Tibial nerve (tissue), 4 donors: Measurements from ENCODE around the gene GRIFIN. TPM values are rescaled to one million over a fixed set of nuclear protein-coding genes. Genes with fewer than 3 reads are reported as not detected.

ENCODE experiments used
- DNase-seq, 2 donors: peaks; one replicate each; pipeline ENCODE4 v3.0.0-alpha.2; 2019; ENCODE audit warnings: low spot score in 2 of 2
- H3K27ac ChIP-seq, 4 donors: fragments of 200-600 bp; sonication (generic) in 3 of 4; one replicate each; pipeline ENCODE4 v1.5.1; 2017 to 2019; ENCODE audit warnings: mild to moderate bottlenecking in 1 of 4
- H3K27me3 ChIP-seq, 2 donors: fragments of 200-600 bp; sonication (generic) in 1 of 2; one replicate each; pipeline versions ENCODE4 v1.5.1 to v1.6.0; 2017 to 2019
- H3K36me3 ChIP-seq, 3 donors: fragments of 200-600 bp; sonication (generic); one replicate each; pipeline ENCODE4 v1.5.1; 2018 to 2019
- H3K4me1 ChIP-seq, 4 donors: fragments of 200-600 bp; sonication (generic) in 3 of 4; one replicate each; pipeline ENCODE4 v1.5.1; 2017 to 2019
- H3K4me3 ChIP-seq, 4 donors: fragments of 200-600 bp; sonication (generic) in 3 of 4; one replicate each; pipeline ENCODE4 v1.5.1; 2017 to 2019; ENCODE audit warnings: mild to moderate bottlenecking in 1 of 4, moderate library complexity in 1 of 4
- H3K9me3 ChIP-seq, 4 donors: fragments of 200-600 bp; sonication (generic) in 3 of 4; one replicate each; pipeline ENCODE4 v1.5.1; 2017 to 2019
- CTCF ChIP-seq, 5 experiments: fragments of 200-600 bp in 3 of 5; fragments of 450-650 bp in 2 of 5; sonication (generic) in 3 of 5; IDR thresholded peaks; one replicate each; pipeline ENCODE4 v1.5.1; 2016 to 2019; ENCODE audit warnings: antibody characterized with exemption in 5 of 5, mild to moderate bottlenecking in 3 of 5, moderate library complexity in 2 of 5
- EP300 ChIP-seq, 2 donors: sonication (generic); formaldehyde crosslinking; IDR thresholded peaks; one replicate each; pipeline ENCODE4 v1.6.1; 2017; ENCODE audit warnings: antibody characterized with exemption in 2 of 2, mild to moderate bottlenecking in 1 of 2
- POLR2A ChIP-seq, 2 donors: fragments of 450-650 bp; IDR thresholded peaks; one replicate each; pipeline ENCODE4 v1.6.1; 2017; ENCODE audit warnings: antibody characterized with exemption in 2 of 2, mild to moderate bottlenecking in 2 of 2, moderate library complexity in 2 of 2
- WGBS, 2 donors: methylation state at CpG; one replicate each; pipeline ENCODE4 v1.1.5; 2018; 5-methylcytosine and 5-hydroxymethylcytosine counted together
- total RNA-seq, 4 donors: library from RNA; depleted of rRNA; stranded (reverse); fragments of >200 nt; gene quantifications; one replicate each; pipeline ENCODE4 v1.1.0, GENCODE V29; 2016

GRIFIN gene
- total RNA-seq, 4 donors from 2014 or later, result not detected

- Histone ChIP-seq H3K27me3 (no peaks in the 10 kb centered on the region), H3K36me3 (peaks cover 0 to 17% (median 0%) of the 10 kb centered on the region in 3 donors), H3K4me1 (peaks cover 0 to 34% (median 10%) of the 10 kb centered on the region in 4 donors), H3K4me3 (no peak overlapping the region), H3K27ac (peak overlapping the region; percentile 13 to 86 (median 58)), H3K9me3 (no peaks in the 10 kb centered on the region)
- WGBS, 2 donors, result 17% methylated on average over 2 to 3 of the region's 3 CpGs
- TF ChIP-seq CTCF (IDR thresholded peaks at IDR 0.05) (no peak), EP300 (IDR thresholded peaks at IDR 0.05) (no peak), POLR2A (IDR thresholded peaks at IDR 0.05) (no peak)
- peak in 1 of 2 donors; percentile 37 for DNase-seq
Observed at GRCh38 chr7:2444476-2444875, 31.7 kb downstream of the GRIFIN start.

GRCh38 chr7:2443491-2443890 is 32.7 kb downstream of the GRIFIN start:
- peak overlapping the region in 2 of 4 donors; percentile 4 to 44 for H3K27ac ChIP-seq
- TF ChIP-seq CTCF (IDR thresholded peaks at IDR 0.05) (no peak), POLR2A (IDR thresholded peaks at IDR 0.05) (no peak), EP300 (IDR thresholded peaks at IDR 0.05) (no peak)
- peaks cover 0 to 42% (median 10%) of the 10 kb centered on the region in 4 donors for H3K4me1 ChIP-seq
- H3K9me3 ChIP-seq, result no peaks in the 10 kb centered on the region
- no peak for DNase-seq
- WGBS, 2 donors, result 97% methylated on average over 9 of the region's 9 CpGs
- H3K4me3 ChIP-seq, result no peak overlapping the region
- no peaks in the 10 kb centered on the region for H3K27me3 ChIP-seq
- H3K36me3 ChIP-seq, result peaks cover 0 to 25% (median 0%) of the 10 kb centered on the region in 3 donors

GRCh38 chr7:2441430-2442058 is 34.7 kb downstream of the GRIFIN start:
- 86 to 87% methylated on average over 5 of the region's 5 CpGs for WGBS, 2 donors
- no peak overlapping the region for H3K27ac ChIP-seq
- H3K27me3 ChIP-seq, result no peaks in the 10 kb centered on the region
- DNase-seq, result no peak
- no peak for TF ChIP-seq EP300 (IDR thresholded peaks at IDR 0.05)
- no peak for TF ChIP-seq POLR2A (IDR thresholded peaks at IDR 0.05)
- TF ChIP-seq CTCF (IDR thresholded peaks at IDR 0.05), result no peak
- no peak overlapping the region for H3K4me3 ChIP-seq
- peaks cover 0 to 61% (median 14%) of the 10 kb centered on the region in 4 donors for H3K4me1 ChIP-seq
- no peaks in the 10 kb centered on the region for H3K9me3 ChIP-seq
- peaks cover 0 to 39% (median 0%) of the 10 kb centered on the region in 3 donors for H3K36me3 ChIP-seq

GRCh38 chr7:2440608-2441245 is 35.5 kb downstream of the GRIFIN start:
- no peak for DNase-seq
- Histone ChIP-seq H3K27me3 (no peaks in the 10 kb centered on the region), H3K9me3 (no peaks in the 10 kb centered on the region), H3K4me3 (no peak overlapping the region), H3K4me1 (peaks cover 0 to 56% (median 14%) of the 10 kb centered on the region in 4 donors), H3K36me3 (peaks cover 0 to 45% (median 0%) of the 10 kb centered on the region in 3 donors), H3K27ac (peak overlapping the region in 1 of 4 donors; percentile 23)
- TF ChIP-seq EP300 (IDR thresholded peaks at IDR 0.05) (no peak), CTCF (IDR thresholded peaks at IDR 0.05) (no peak), POLR2A (IDR thresholded peaks at IDR 0.05) (no peak)
- WGBS, 2 donors, result 58 to 62% methylated on average over 21 of the region's 21 CpGs

GRCh38 chr7:2438775-2439174 is 37.4 kb downstream of the GRIFIN start:
- Histone ChIP-seq H3K9me3 (no peaks in the 10 kb centered on the region), H3K27ac (no peak overlapping the region), H3K4me3 (no peak overlapping the region), H3K36me3 (peaks cover 0 to 62% (median 8%) of the 10 kb centered on the region in 3 donors), H3K4me1 (peaks cover 0 to 40% (median 4%) of the 10 kb centered on the region in 4 donors), H3K27me3 (no peaks in the 10 kb centered on the region)
- WGBS, 2 donors, result 90 to 91% methylated on average over 13 of the region's 13 CpGs
- no peak for DNase-seq
- no peak for TF ChIP-seq EP300 (IDR thresholded peaks at IDR 0.05)
- no peak for TF ChIP-seq CTCF (IDR thresholded peaks at IDR 0.05)
- no peak for TF ChIP-seq POLR2A (IDR thresholded peaks at IDR 0.05)
